BJ (cell line): ENCODE data around the gene FANCG. TPM values are rescaled to one million over a fixed set of nuclear protein-coding genes. Genes with fewer than 3 reads are reported as not detected.

ENCODE experiments used
- CTCF ChIA-PET: fragments of 350-600 bp; formaldehyde crosslinking; extraction: SDS; loops from one replicate; lab custom pipeline; 2021; ENCODE audit warnings: antibody characterized with exemption, inconsistent platforms; lab: Yijun Ruan, JAX
- POLR2A ChIA-PET: fragments of 300-600 bp; sonication (Branson Sonifier 250); formaldehyde crosslinking; extraction: SDS; loops from one replicate; lab custom pipeline; 2021; ENCODE audit warnings: antibody characterized with exemption; lab: Charles Lee
- DNase-seq: peaks from one replicate; pipeline ENCODE4 v3.0.0-alpha.2; 2011; ENCODE audit warnings: low read depth
- H3K27me3 ChIP-seq: 2 replicates; pipeline ENCODE4 v1.6.0; 2011; ENCODE audit warnings: low read length; ENCODE audit not compliant: control insufficient read depth, insufficient read depth
- H3K36me3 ChIP-seq: 2 replicates; pipeline ENCODE4 v1.5.1; 2011; ENCODE audit warnings: low read length; ENCODE audit not compliant: control insufficient read depth, insufficient read depth
- H3K4me3 ChIP-seq: 2 replicates; pipeline ENCODE4 v1.5.1; 2011; ENCODE audit warnings: low read depth, mild to moderate bottlenecking, control low read depth, low read length
- polyA plus RNA-seq: library from polyadenylated mRNA; depleted of rRNA; stranded (reverse); fragments of >200 nt; gene quantifications from 2 replicates; pipeline ENCODE4 v1.2.3, GENCODE V29; 2011
- TF ChIP-seq, protein P1 (sequence below): IDR thresholded peaks from 2 replicates; pipeline ENCODE4 v1.5.1; 2011; ENCODE audit warnings: low read depth, mild to moderate bottlenecking, control low read depth, inconsistent platforms, low read length, moderate library complexity; ENCODE audit not compliant: insufficient read depth

FANCG gene
- polyA plus RNA-seq, 1 experiment: 13.6 TPM

DNA sequence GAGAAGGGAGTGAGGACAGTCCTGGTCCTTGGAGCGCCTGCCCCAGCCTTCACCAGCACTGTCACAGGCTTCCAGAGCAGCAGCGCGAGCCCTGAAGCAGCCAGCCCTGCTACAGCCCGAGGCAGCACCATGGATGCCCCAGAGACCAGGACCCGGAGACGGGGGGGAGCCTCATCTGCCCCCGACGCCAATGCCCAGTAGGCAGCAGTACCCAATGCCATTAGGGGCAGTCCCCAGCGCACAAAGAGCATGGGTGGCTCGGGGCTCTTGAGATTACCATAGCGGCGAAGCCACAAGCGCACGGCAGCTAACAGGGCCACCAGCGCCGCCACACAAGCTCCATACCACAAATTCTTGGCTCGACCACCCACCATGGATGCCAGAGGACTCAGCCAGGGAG lies 11.8 kb upstream of the FANCG start:
- CTCF ChIA-PET: interaction anchor here (1.2 to 1.4 kb wide), 2 partner anchors 12 to 192 kb away, joined by 6 read pairs; partner anchors contain the start of gene FANCG
- TF ChIP-seq, protein P1, sequence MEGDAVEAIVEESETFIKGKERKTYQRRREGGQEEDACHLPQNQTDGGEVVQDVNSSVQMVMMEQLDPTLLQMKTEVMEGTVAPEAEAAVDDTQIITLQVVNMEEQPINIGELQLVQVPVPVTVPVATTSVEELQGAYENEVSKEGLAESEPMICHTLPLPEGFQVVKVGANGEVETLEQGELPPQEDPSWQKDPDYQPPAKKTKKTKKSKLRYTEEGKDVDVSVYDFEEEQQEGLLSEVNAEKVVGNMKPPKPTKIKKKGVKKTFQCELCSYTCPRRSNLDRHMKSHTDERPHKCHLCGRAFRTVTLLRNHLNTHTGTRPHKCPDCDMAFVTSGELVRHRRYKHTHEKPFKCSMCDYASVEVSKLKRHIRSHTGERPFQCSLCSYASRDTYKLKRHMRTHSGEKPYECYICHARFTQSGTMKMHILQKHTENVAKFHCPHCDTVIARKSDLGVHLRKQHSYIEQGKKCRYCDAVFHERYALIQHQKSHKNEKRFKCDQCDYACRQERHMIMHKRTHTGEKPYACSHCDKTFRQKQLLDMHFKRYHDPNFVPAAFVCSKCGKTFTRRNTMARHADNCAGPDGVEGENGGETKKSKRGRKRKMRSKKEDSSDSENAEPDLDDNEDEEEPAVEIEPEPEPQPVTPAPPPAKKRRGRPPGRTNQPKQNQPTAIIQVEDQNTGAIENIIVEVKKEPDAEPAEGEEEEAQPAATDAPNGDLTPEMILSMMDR: no peak

DNA sequence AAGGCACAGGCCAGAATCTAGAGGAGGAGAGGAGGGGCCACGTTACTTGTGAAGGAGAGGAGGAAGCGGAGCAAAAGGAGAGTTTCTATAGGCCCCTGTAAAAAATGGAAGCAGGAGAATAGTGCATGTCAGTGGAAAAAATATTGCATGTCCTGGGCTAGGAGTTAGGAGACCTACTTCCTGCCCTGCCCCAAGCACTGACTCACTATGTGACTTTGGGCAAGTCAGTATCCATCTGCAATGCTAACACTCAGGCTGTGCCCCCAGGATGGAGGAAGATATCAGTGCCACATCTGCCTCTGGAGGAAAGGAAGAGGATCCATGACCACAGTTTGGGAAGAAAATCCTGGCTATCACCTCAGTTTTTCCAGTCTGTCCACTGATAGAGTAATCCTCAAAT lies 9.7 kb upstream of the FANCG start:
- Histone ChIP-seq H3K4me3 (no peak overlapping the region), H3K27me3 (no peaks in the 10 kb centered on the region), H3K36me3 (peaks cover 29% of the 10 kb centered on the region)
- TF ChIP-seq, protein P1: no peak
- POLR2A ChIA-PET: no interaction called here
- no peak for DNase-seq
- CTCF ChIA-PET: no interaction called here

More for the DNA sequence above, 11.8 kb upstream of the FANCG start:
- Histone ChIP-seq H3K36me3 (peaks cover 31% of the 10 kb centered on the region), H3K27me3 (no peaks in the 10 kb centered on the region), H3K4me3 (no peak overlapping the region)
- DNase-seq: no peak
- POLR2A ChIA-PET: no interaction called here

DNA sequence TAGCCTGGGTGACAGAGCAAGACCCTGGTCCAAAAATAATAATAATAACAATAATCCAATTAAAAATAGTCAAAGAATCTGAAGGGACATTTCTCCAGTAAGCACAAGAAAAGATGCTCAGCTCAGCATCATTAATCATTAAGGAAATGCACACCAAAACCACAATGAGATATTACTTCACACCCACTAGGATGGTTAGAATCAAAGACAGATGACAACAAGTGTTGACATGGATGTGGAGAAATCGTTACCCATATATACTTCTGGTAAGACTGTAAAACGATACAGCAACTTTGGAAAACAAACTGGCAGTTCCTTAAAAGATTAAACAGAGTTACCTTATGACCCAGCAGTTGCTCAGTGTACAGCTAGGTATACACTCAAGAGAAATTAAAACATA lies 5.3 kb upstream of the FANCG start:
- TF ChIP-seq, protein P1: no peak
- CTCF ChIA-PET: no interaction called here
- DNase-seq: no peak
- Histone ChIP-seq H3K36me3 (peaks cover 14% of the 10 kb centered on the region), H3K27me3 (no peaks in the 10 kb centered on the region), H3K4me3 (no peak overlapping the region)
- POLR2A ChIA-PET: no interaction called here

DNA sequence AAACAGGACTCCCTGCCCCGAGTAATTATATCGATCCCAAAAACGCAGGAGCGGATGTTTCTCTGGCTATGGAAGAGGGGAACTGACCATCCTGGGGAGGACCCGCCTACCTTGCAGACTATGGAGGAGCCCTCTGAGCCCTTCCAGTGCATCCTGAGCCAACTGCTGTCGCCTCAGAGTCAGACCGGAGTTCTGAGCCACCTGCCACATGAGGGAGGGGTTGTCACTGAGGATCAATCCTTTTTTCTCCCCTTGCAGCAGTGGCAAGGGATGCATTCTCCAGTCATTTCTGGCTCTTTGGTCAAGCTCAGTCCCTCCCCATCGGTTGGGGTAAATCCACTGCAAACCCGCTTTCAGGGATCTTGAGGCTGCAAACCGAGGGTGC lies 709 bp downstream of the FANCG start:
- no peaks in the 10 kb centered on the region for H3K27me3 ChIP-seq
- H3K4me3 ChIP-seq: peak overlapping the region; percentile 65
- DNase-seq: no peak
- no peaks in the 10 kb centered on the region for H3K36me3 ChIP-seq
- POLR2A ChIA-PET: interaction anchor here (2.0 kb wide), 1 partner anchor 8 kb away, joined by 40 read pairs; the partner anchor contains the start of gene VCP
- TF ChIP-seq, protein P1: no peak
- CTCF ChIA-PET: interaction anchor here (0.9 to 8.1 kb wide), 5 partner anchors 7 to 85 kb away, joined by 3 to 59 read pairs (median 6); partner anchors contain the start of genes PIGO and VCP

DNA sequence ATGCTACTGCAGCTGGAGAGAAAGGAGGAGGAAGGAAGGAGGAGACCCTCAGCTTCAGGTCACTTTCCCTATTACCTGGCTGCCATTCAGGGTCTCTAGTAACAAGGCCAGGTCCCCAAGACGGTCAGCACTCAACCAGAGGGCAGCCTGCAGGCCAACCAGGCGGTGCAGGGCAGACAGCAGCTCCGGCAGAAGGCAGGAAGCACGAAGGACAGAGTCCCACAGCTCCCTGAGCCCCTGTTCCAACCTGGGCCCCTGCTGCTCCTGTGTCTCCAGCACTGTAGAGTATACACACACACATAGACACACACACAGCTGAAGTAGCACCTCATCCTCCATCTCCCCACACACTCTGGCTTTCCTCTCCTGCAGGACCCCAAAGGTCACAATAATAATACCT lies 1.7 kb downstream of the FANCG start:
- Histone ChIP-seq H3K4me3 (no peak overlapping the region), H3K27me3 (no peaks in the 10 kb centered on the region), H3K36me3 (no peaks in the 10 kb centered on the region)
- TF ChIP-seq, protein P1: no peak
- CTCF ChIA-PET: interaction anchor here (8.1 kb wide), 1 partner anchor 17 kb away, joined by 59 read pairs; the partner anchor contains the start of gene PIGO
- DNase-seq: no peak
- POLR2A ChIA-PET: no interaction called here
